ENCODE measurements around the gene GPM6B. TPM values are rescaled to one million over a fixed set of nuclear protein-coding genes. Genes with fewer than 3 reads are reported as not detected.

GPM6B gene
- total RNA-seq, 6 experiments from 2014 or later = not detected

DNA sequence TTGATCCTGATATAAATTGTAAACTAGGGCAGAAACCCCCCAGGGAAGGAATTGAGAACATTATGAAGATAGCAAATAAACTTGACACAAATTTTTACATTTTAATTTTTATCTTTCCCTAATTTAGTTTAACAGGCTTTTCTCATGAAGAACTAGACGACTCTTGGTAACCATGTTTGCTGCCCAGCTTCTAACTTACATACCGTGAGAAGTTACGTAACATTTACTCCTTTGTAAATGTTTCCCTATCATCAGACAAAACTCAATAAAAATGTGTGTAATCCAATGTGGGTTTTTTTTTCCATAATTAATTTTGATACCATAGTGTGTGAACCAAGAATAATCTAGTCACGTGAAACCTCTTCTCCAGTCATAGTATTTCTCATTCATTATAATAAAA, 48.0 kb downstream of the GPM6B start:
- no peak for DNase-seq
- TF ChIP-seq, protein P1, sequence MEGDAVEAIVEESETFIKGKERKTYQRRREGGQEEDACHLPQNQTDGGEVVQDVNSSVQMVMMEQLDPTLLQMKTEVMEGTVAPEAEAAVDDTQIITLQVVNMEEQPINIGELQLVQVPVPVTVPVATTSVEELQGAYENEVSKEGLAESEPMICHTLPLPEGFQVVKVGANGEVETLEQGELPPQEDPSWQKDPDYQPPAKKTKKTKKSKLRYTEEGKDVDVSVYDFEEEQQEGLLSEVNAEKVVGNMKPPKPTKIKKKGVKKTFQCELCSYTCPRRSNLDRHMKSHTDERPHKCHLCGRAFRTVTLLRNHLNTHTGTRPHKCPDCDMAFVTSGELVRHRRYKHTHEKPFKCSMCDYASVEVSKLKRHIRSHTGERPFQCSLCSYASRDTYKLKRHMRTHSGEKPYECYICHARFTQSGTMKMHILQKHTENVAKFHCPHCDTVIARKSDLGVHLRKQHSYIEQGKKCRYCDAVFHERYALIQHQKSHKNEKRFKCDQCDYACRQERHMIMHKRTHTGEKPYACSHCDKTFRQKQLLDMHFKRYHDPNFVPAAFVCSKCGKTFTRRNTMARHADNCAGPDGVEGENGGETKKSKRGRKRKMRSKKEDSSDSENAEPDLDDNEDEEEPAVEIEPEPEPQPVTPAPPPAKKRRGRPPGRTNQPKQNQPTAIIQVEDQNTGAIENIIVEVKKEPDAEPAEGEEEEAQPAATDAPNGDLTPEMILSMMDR (IDR thresholded peaks at IDR 0.05) = no peak
- Mint-ChIP-seq H3K4me3 (no peak overlapping the region), H3K27ac (no peak overlapping the region), H3K27me3 (ENCODE audit: insufficient read depth) (no peaks in the 10 kb centered on the region), H3K4me1 (ENCODE audit: low read depth) (no peaks in the 10 kb centered on the region), H3K36me3 (ENCODE audit: low read depth) (peaks cover 4% of the 10 kb centered on the region; the same call in 1 of the 2 replicates), H3K9me3 (no peaks in the 10 kb centered on the region)

DNA sequence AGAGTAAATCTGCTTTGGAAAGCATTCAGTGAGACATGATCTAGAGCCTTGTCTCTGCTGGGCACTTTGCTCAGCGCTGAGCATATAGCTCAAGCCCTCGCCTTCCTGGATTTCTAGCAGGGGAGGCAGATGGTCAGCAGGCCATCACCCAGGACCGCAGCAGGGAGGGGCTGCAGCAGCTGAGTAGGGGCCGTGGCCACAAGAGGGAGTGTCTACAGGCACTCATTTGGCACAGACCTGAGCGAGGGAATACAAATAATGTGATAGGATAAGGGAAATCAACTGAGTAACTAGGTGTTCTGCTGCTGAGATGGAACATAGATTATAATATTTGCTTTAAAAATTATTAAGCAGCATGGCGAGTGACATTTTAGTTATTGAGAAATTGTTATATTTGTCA, 52.1 kb downstream of the GPM6B start:
- no peak overlapping the region for H3K27ac Mint-ChIP-seq
- H3K36me3 Mint-ChIP-seq (ENCODE audit: low read depth) = peaks cover 4% of the 10 kb centered on the region
- no peak overlapping the region for H3K4me3 Mint-ChIP-seq
- DNase-seq = no peak
- H3K9me3 Mint-ChIP-seq = no peaks in the 10 kb centered on the region
- no peaks in the 10 kb centered on the region for H3K27me3 Mint-ChIP-seq (ENCODE audit: insufficient read depth)
- peaks cover 8% of the 10 kb centered on the region for H3K4me1 Mint-ChIP-seq (ENCODE audit: low read depth)
- TF ChIP-seq, protein P1 (IDR thresholded peaks at IDR 0.05) = 0 out of 2 replicates have a peak, but pooled peaks have one; percentile 20

DNA sequence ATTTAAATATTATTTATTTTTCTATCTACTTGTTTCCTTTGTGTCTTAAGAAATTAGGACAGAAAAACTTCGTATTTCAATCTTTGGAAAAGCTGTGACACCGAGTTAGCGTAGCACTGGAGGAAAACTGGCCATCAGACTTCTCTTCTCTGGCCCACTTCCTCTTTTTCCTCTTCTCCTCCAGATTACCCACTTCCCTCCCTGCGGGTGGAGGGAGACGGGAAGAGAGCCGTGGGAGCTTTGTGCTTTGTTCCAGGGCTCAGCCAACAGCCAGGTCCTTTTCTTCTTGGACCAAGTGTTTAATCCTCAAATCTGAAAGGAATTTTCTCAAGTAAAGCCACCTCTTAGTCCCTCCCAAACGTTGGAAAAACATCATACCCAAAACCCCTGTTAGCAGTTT, 52.6 kb downstream of the GPM6B start:
- H3K27me3 Mint-ChIP-seq (ENCODE audit: insufficient read depth) = no peaks in the 10 kb centered on the region
- no peak for DNase-seq
- peaks cover 4% of the 10 kb centered on the region; the same call in 1 of the 2 replicates for H3K36me3 Mint-ChIP-seq (ENCODE audit: low read depth)
- H3K9me3 Mint-ChIP-seq = no peaks in the 10 kb centered on the region
- H3K4me3 Mint-ChIP-seq = no peak overlapping the region
- H3K27ac Mint-ChIP-seq = no peak overlapping the region
- TF ChIP-seq, protein P1 (IDR thresholded peaks at IDR 0.05) = no peak
- H3K4me1 Mint-ChIP-seq (ENCODE audit: low read depth) = peaks cover 8% of the 10 kb centered on the region

DNA sequence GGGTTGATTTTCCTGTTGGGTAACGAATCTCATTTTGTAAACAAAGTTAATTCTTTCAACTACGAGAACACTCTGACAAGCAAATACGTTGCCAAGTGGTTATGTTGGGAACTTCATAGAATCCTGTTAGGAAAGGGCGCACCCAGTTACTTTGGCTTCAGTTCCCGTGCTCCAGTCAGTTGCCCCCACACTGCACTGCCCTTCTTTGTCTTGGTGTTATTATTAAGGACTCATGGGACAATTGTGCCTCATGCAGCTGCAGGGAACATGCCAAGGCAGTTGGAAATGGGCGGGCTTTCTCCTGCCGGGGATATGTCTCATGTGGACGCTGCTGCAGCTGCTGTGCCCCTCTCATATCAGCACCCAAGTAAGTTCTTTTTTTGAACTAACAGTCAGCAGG, 53.4 kb downstream of the GPM6B start:
- Mint-ChIP-seq H3K27ac (no peak overlapping the region), H3K4me1 (ENCODE audit: low read depth) (peaks cover 8% of the 10 kb centered on the region)
- DNase-seq = no peak

DNA sequence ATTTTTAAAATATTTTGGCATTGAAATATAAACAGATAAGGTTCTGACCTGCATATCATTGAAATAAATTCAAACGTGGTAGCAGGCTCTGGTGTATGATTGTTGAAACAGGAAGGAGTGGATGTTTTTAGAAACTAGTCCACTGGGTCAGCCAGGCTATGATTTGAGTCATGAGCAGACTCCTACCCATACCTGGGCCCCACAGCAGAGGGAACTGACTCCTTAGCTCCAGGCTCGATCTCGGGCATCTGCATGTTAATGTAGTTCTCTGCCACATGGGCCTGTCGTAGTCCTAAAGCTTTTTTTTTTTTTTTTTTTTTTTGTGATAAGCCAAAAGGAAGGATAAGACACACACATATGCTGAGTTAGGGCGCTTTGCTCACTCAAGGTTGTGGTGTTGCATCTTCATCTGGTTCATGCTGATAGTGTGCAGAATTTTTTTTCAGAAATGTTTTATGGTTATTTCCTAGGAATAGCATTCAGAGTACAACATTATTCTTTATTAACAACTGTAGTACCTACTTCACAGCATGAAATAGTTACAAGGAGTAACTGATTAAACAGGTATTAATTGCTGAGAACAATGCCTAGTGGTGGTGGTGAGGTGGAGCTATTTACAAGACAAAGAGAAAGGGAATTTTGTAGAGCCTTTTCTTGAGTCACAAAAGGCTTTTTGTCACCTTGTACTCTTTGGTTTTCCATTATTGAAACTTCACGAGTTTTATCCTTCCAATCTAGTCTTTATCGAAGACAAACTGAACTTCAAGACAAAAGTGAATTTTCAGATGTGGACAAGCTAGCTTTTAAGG, 55.1 kb downstream of the GPM6B start:
- Mint-ChIP-seq H3K36me3 (ENCODE audit: low read depth) (peaks cover 1% of the 10 kb centered on the region; the same call in 1 of the 2 replicates), H3K27me3 (ENCODE audit: insufficient read depth) (no peaks in the 10 kb centered on the region), H3K4me1 (ENCODE audit: low read depth) (peaks cover 8% of the 10 kb centered on the region), H3K27ac (no peak overlapping the region), H3K9me3 (no peaks in the 10 kb centered on the region), H3K4me3 (no peak overlapping the region)
- TF ChIP-seq, protein P1 (IDR thresholded peaks at IDR 0.05) = no peak
- no peak for DNase-seq

More for the DNA sequence above, 53.4 kb downstream of the GPM6B start:
- TF ChIP-seq, protein P1 (IDR thresholded peaks at IDR 0.05) = no peak
- Mint-ChIP-seq H3K36me3 (ENCODE audit: low read depth) (peaks cover 4% of the 10 kb centered on the region; the same call in 1 of the 2 replicates), H3K4me3 (no peak overlapping the region), H3K27me3 (ENCODE audit: insufficient read depth) (no peaks in the 10 kb centered on the region), H3K9me3 (no peaks in the 10 kb centered on the region)

Measured in HFFc6 (cell line).